SW480 (cell line): ENCODE results near the gene GNB2.
"Not testable (repeated sequence)": the region's sequence is repeated elsewhere in the genome, so short reads cannot be mapped to it uniquely, and the experiment has no call there.

Source experiments
- DNase-seq: peaks from one replicate; pipeline ENCODE4 v3.0.0-alpha.2; 2016; ENCODE audit warnings: low spot score

Gene GNB2

GRCh38 chr7:100673302-100673941 is at the start of gene GNB2:
GNB2 (plus strand) TSS chr7:100673740; CDS start chr7:100676266, 2,526 bp downstream.
- DNase-seq = peak; percentile 100

GRCh38 chr7:100623951-100624824 is 49.4 kb upstream of the GNB2 start:
- DNase-seq = no peak

GRCh38 chr7:100626055-100626454 is 47.5 kb upstream of the GNB2 start:
- DNase-seq = no peak

- DNase-seq = peak; percentile 96
Measured at GRCh38 chr7:100626530-100627237, 46.9 kb upstream of the GNB2 start.

GRCh38 chr7:100627238-100627549 is 46.3 kb upstream of the GNB2 start:
- no peak for DNase-seq

GRCh38 chr7:100629117-100629716 is 44.3 kb upstream of the GNB2 start:
- peak; percentile 63 for DNase-seq

GRCh38 chr7:100630066-100630465 is 43.5 kb upstream of the GNB2 start:
- DNase-seq = no peak

GRCh38 chr7:100632951-100633717 is 40.4 kb upstream of the GNB2 start:
- peak; percentile 84 for DNase-seq

GRCh38 chr7:100639995-100640516 is 33.5 kb upstream of the GNB2 start:
- no peak for DNase-seq

GRCh38 chr7:100640517-100641440 is 32.8 kb upstream of the GNB2 start:
- DNase-seq = no peak

GRCh38 chr7:100641463-100641859 is 32.1 kb upstream of the GNB2 start, which contains the start of gene TFR2:
TFR2 (minus strand) TSS chr7:100641552; CDS start chr7:100641509, 43 bp downstream.
- no peak for DNase-seq

- no peak for DNase-seq
Measured at GRCh38 chr7:100641860-100642533, 31.5 kb upstream of the GNB2 start.

- DNase-seq = no peak
Measured at GRCh38 chr7:100642534-100642907, 31.0 kb upstream of the GNB2 start.

GRCh38 chr7:100649826-100650565 is 23.5 kb upstream of the GNB2 start:
- no peak for DNase-seq

GRCh38 chr7:100654908-100655831 is 18.4 kb upstream of the GNB2 start:
- DNase-seq = no peak

- DNase-seq = no peak
Measured at GRCh38 chr7:100655908-100656674, 17.4 kb upstream of the GNB2 start, which contains the start of gene ACTL6B. ACTL6B (minus strand) TSS chr7:100656448; CDS start chr7:100656354, 94 bp downstream.

- DNase-seq = not testable (repeated sequence)
Measured at GRCh38 chr7:100662194-100662776, 11.3 kb upstream of the GNB2 start.
